ENCODE data around the gene MYDGF. TPM values are rescaled to one million over a fixed set of nuclear protein-coding genes. Genes with fewer than 3 reads are reported as not detected.

Gene MYDGF
- total RNA-seq, 1 donor from 2014 or later: 44.4 TPM

GRCh38 chr19:4649392-4650047 lies 20.6 kb downstream of the MYDGF start:
- Histone ChIP-seq H3K27me3 (ENCODE audit: control insufficient read depth in 3 of 3, insufficient read depth in 3 of 3, low read length in 3 of 3) (no peaks in the 10 kb centered on the region), H3K9me3 (ENCODE audit: control insufficient read depth in 3 of 3, low read length in 3 of 3) (no peaks in the 10 kb centered on the region), H3K27ac (ENCODE audit: low read depth, low read length) (no peak overlapping the region), H3K4me3 (ENCODE audit: low read length in 3 of 3) (no peak overlapping the region), H3K9ac (ENCODE audit: low read depth in 1 of 3, low read length in 3 of 3) (no peak overlapping the region), H3K4me1 (ENCODE audit: control insufficient read depth in 3 of 3, insufficient read depth in 3 of 3, low read length in 3 of 3) (peaks cover 9 to 29% (median 19%) of the 10 kb centered on the region in 3 donors), H3K36me3 (ENCODE audit: control insufficient read depth in 3 of 3, insufficient read depth in 3 of 3, low read length in 3 of 3) (peaks cover 4 to 6% (median 5%) of the 10 kb centered on the region in 3 donors)

GRCh38 chr19:4647676-4648644 lies 22.2 kb downstream of the MYDGF start:
- peak overlapping the region in 1 of 3 donors; percentile 13 for H3K4me3 ChIP-seq (ENCODE audit: low read length in 3 of 3)
- no peaks in the 10 kb centered on the region for H3K27me3 ChIP-seq (ENCODE audit: control insufficient read depth in 3 of 3, insufficient read depth in 3 of 3, low read length in 3 of 3)
- peak overlapping the region; percentile 23 to 45 (median 33) for H3K9ac ChIP-seq (ENCODE audit: low read depth in 1 of 3, low read length in 3 of 3)
- H3K27ac ChIP-seq (ENCODE audit: low read depth, low read length): peak overlapping the region; percentile 30
- peaks cover 9 to 23% (median 13%) of the 10 kb centered on the region in 3 donors for H3K4me1 ChIP-seq (ENCODE audit: control insufficient read depth in 3 of 3, insufficient read depth in 3 of 3, low read length in 3 of 3)
- H3K9me3 ChIP-seq (ENCODE audit: control insufficient read depth in 3 of 3, low read length in 3 of 3): no peaks in the 10 kb centered on the region
- peaks cover 4 to 6% (median 5%) of the 10 kb centered on the region in 3 donors for H3K36me3 ChIP-seq (ENCODE audit: control insufficient read depth in 3 of 3, insufficient read depth in 3 of 3, low read length in 3 of 3)

DNA sequence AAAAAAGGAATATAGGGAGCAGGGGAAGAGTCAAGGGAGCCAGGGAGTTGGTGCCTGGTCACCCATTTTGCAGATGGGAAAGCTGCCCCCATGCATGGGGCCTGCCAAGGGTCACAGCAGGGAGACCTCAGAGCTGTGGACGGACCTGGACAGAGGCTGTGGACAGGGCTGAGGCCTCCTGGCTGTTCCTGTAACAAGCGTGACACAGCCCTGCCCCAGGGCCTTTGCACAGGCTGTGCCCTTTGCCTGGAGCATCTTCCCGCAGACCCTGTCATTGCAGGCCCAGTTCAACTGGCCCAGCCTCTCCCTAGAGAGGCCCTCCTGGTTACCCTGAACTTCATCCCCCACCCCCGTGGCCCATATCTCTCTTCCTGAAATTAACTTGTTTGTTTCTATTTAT lies 24.4 kb downstream of the MYDGF start:
- no peak overlapping the region for H3K9ac ChIP-seq (ENCODE audit: low read depth in 1 of 3, low read length in 3 of 3)
- no peak overlapping the region for H3K4me3 ChIP-seq (ENCODE audit: low read length in 3 of 3)
- H3K27ac ChIP-seq (ENCODE audit: low read depth, low read length): no peak overlapping the region
- H3K9me3 ChIP-seq (ENCODE audit: control insufficient read depth in 3 of 3, low read length in 3 of 3): no peaks in the 10 kb centered on the region
- H3K27me3 ChIP-seq (ENCODE audit: control insufficient read depth in 3 of 3, insufficient read depth in 3 of 3, low read length in 3 of 3): no peaks in the 10 kb centered on the region
- peaks cover 9 to 32% (median 17%) of the 10 kb centered on the region in 3 donors for H3K4me1 ChIP-seq (ENCODE audit: control insufficient read depth in 3 of 3, insufficient read depth in 3 of 3, low read length in 3 of 3)
- no peaks in the 10 kb centered on the region for H3K36me3 ChIP-seq (ENCODE audit: control insufficient read depth in 3 of 3, insufficient read depth in 3 of 3, low read length in 3 of 3)

- no peak overlapping the region for H3K4me3 ChIP-seq (ENCODE audit: low read length in 3 of 3)
- H3K9ac ChIP-seq (ENCODE audit: low read depth in 1 of 3, low read length in 3 of 3): no peak overlapping the region
- no peaks in the 10 kb centered on the region for H3K27me3 ChIP-seq (ENCODE audit: control insufficient read depth in 3 of 3, insufficient read depth in 3 of 3, low read length in 3 of 3)
- no peaks in the 10 kb centered on the region for H3K9me3 ChIP-seq (ENCODE audit: control insufficient read depth in 3 of 3, low read length in 3 of 3)
- H3K4me1 ChIP-seq (ENCODE audit: control insufficient read depth in 3 of 3, insufficient read depth in 3 of 3, low read length in 3 of 3): peaks cover 19 to 21% (median 19%) of the 10 kb centered on the region in 3 donors
- H3K27ac ChIP-seq (ENCODE audit: low read depth, low read length): no peak overlapping the region
- no peaks in the 10 kb centered on the region for H3K36me3 ChIP-seq (ENCODE audit: control insufficient read depth in 3 of 3, insufficient read depth in 3 of 3, low read length in 3 of 3)
Observed at GRCh38 chr19:4642625-4643024, 27.5 kb downstream of the MYDGF start.

DNA sequence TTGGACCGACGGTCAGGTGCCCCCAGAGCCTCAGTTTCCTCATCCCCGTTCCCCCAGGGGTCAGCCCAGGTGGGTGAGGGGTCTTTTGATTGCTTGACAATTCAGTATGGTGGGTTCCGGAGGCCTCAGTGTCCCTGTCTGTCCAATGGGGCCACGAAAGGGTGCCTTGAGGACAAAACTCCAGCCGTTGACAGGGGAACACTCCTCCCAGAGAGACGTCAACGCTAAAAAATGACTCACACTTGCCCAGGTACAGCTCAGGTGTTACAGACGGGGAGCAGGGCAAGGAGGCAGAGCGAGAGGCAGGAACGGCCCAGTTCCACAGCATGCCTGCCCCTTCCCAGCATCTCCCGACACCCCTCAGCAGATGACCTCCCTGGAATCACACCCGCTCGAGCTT lies 29.0 kb downstream of the MYDGF start:
- Histone ChIP-seq H3K9me3 (ENCODE audit: control insufficient read depth in 3 of 3, low read length in 3 of 3) (no peaks in the 10 kb centered on the region), H3K36me3 (ENCODE audit: control insufficient read depth in 3 of 3, insufficient read depth in 3 of 3, low read length in 3 of 3) (no peaks in the 10 kb centered on the region), H3K27me3 (ENCODE audit: control insufficient read depth in 3 of 3, insufficient read depth in 3 of 3, low read length in 3 of 3) (no peaks in the 10 kb centered on the region), H3K4me3 (ENCODE audit: low read length in 3 of 3) (peak overlapping the region in 1 of 3 donors; percentile 13), H3K9ac (ENCODE audit: low read depth in 1 of 3, low read length in 3 of 3) (peak overlapping the region in 2 of 3 donors; percentile 20 to 82), H3K27ac (ENCODE audit: low read depth, low read length) (no peak overlapping the region), H3K4me1 (ENCODE audit: control insufficient read depth in 3 of 3, insufficient read depth in 3 of 3, low read length in 3 of 3) (peaks cover 25 to 27% (median 25%) of the 10 kb centered on the region in 3 donors)

DNA sequence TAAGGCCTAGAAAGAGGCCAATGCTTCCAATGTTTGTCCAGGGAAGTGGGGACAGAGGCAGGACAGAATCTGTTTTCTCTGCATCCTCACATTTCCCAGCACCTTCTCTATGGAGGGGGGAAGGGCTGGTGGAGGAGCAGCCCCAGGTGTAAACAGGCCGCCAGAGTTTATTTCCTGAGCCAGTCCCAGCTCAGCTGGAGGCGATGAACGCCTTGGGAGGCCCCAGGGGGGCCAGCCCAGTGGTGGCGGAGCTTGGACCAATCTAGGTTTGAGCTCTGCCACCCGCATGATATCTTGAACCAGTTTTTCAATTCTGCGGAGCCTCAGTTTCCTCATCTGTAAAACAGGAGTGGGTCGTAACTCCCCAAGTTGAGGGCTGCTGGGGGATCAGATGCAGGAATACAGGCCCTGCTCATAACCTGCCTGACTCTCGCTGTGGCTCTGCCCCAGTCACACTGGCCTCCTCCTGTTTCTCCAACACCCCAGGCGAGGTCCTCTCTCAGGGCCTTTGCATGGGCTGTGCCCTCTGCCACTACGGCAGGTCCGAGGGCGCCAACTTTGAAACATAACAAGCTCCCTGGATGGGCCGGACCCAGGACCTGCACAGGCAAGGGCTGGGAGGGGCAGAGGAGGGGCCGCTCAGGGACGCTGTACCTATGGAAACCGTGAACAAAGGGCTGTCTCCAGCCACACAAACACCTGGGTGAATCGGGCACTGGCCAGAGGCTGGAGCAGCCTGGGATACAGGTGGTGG lies 29.7 kb downstream of the MYDGF start:
- no peaks in the 10 kb centered on the region for H3K36me3 ChIP-seq (ENCODE audit: control insufficient read depth in 3 of 3, insufficient read depth in 3 of 3, low read length in 3 of 3)
- H3K27ac ChIP-seq (ENCODE audit: low read depth, low read length): no peak overlapping the region
- H3K9me3 ChIP-seq (ENCODE audit: control insufficient read depth in 3 of 3, low read length in 3 of 3): no peaks in the 10 kb centered on the region
- H3K4me1 ChIP-seq (ENCODE audit: control insufficient read depth in 3 of 3, insufficient read depth in 3 of 3, low read length in 3 of 3): peaks cover 29 to 31% (median 30%) of the 10 kb centered on the region in 3 donors
- H3K27me3 ChIP-seq (ENCODE audit: control insufficient read depth in 3 of 3, insufficient read depth in 3 of 3, low read length in 3 of 3): no peaks in the 10 kb centered on the region
- H3K9ac ChIP-seq (ENCODE audit: low read depth in 1 of 3, low read length in 3 of 3): peak overlapping the region; percentile 73 to 82 (median 75)
- H3K4me3 ChIP-seq (ENCODE audit: low read length in 3 of 3): peak overlapping the region; percentile 72 to 81 (median 75)

DNA sequence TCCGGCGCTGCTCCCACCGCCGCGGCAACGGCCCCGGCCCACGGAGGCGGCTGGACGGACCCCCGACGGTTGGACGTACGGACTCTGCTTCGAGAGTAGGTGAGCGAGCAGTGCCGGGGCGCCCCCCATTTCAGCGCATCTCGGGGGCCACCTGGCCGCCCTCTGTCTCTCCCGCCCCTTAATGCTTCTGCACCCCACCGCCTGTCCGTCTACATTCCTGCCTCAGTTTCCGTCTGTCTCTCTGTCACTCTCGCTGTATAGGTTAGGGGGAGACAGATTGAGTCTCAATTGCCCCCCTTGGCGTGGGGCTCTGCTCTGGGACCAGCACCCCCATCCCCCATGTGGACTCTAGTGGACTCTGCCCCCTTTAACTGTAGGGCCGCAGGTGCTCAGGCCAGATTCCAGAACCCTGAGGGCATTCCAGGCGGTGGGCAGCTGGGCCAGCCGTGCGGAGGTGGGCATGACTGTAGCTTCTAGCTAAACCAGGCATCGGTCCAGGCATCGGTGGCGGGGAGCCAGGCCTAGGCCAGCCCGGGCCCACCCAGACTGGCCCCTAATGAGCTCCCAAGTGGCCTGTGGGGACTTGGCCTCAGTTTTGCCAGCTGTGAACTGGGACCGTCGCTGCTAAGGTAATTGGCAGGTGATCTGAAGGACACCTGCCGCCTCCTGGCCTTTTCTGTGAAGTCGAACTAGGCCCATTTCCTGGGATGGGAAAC lies 30.5 kb downstream of the MYDGF start:
- peaks cover 29 to 33% (median 30%) of the 10 kb centered on the region in 3 donors for H3K4me1 ChIP-seq (ENCODE audit: control insufficient read depth in 3 of 3, insufficient read depth in 3 of 3, low read length in 3 of 3)
- H3K27ac ChIP-seq (ENCODE audit: low read depth, low read length): peak overlapping the region; percentile 41
- H3K36me3 ChIP-seq (ENCODE audit: control insufficient read depth in 3 of 3, insufficient read depth in 3 of 3, low read length in 3 of 3): no peaks in the 10 kb centered on the region
- no peaks in the 10 kb centered on the region for H3K27me3 ChIP-seq (ENCODE audit: control insufficient read depth in 3 of 3, insufficient read depth in 3 of 3, low read length in 3 of 3)
- H3K9me3 ChIP-seq (ENCODE audit: control insufficient read depth in 3 of 3, low read length in 3 of 3): no peaks in the 10 kb centered on the region
- H3K9ac ChIP-seq (ENCODE audit: low read depth in 1 of 3, low read length in 3 of 3): peak overlapping the region; percentile 73 to 82 (median 75)
- H3K4me3 ChIP-seq (ENCODE audit: low read length in 3 of 3): peak overlapping the region; percentile 72 to 81 (median 75)

- Histone ChIP-seq H3K9me3 (ENCODE audit: control insufficient read depth in 3 of 3, low read length in 3 of 3) (no peaks in the 10 kb centered on the region), H3K27ac (ENCODE audit: low read depth, low read length) (peak within 1 kb of the TSS; percentile 62), H3K27me3 (ENCODE audit: control insufficient read depth in 3 of 3, insufficient read depth in 3 of 3, low read length in 3 of 3) (no peaks in the 10 kb centered on the region), H3K9ac (ENCODE audit: low read depth in 1 of 3, low read length in 3 of 3) (peak within 1 kb of the TSS; percentile 74 to 82 (median 75)), H3K4me1 (ENCODE audit: control insufficient read depth in 3 of 3, insufficient read depth in 3 of 3, low read length in 3 of 3) (peaks cover 29 to 37% (median 30%) of the 10 kb centered on the region in 3 donors), H3K36me3 (ENCODE audit: control insufficient read depth in 3 of 3, insufficient read depth in 3 of 3, low read length in 3 of 3) (no peaks in the 10 kb centered on the region), H3K4me3 (ENCODE audit: low read length in 3 of 3) (peak within 1 kb of the TSS; percentile 72 to 81 (median 75))
Observed at GRCh38 chr19:4638828-4639530, 31.2 kb downstream of the MYDGF start, which contains the start of gene TNFAIP8L1. TNFAIP8L1 (plus strand) TSS chr19:4639516; CDS start chr19:4651870, 12,354 bp downstream.

Measured in skeletal muscle tissue (tissue), 4 donors.